ENCODE data around the gene SLX4IP. TPM values are rescaled to one million over a fixed set of nuclear protein-coding genes. Genes with fewer than 3 reads are reported as not detected.

SLX4IP gene
- total RNA-seq, 1 experiment from 2014 or later = 11.1 TPM

DNA sequence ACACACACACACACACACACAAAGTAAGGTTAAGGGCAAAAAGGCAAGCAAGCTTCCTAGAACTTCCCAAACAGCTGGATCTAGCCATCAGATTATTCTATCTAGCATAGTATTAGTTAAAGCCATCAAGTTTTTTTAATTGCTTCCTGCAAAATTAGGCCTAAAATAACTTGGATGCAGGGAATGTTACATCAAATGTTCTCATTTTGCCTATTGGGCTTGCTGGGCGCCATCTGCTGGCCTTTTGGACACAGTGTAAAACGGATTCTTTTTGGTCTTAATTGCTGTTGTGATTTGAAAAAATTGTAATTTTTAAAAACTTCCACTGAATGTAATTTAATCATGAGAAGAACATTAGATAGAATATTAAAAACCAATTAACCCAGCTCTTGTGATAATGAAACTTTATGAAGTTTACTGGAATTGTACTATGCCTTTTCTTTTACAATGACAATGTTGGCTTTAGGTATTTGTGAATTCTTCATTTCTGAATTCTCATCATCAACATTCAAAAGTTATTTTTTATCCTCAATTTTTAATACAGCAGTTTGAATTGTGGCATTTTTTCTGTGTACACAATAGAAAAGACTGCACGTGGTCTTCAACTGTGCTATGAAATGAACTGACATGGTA lies 7.9 kb upstream of the SLX4IP start:
- Histone ChIP-seq H3K4me2 (ENCODE audit: low read length) (no peak overlapping the region), H3K4me1 (ENCODE audit: control insufficient read depth in 1 of 2, insufficient read depth in 2 of 2, low read length in 2 of 2) (peaks cover 0 to 16% of the 10 kb centered on the region in 2 experiments; a peak in 3 of 4 replicates), H2AFZ (ENCODE audit: low read depth, low read length, poor library complexity, severe bottlenecking) (no peak overlapping the region), H3K9me3 (ENCODE audit: control insufficient read depth in 1 of 2, insufficient read depth in 1 of 2, low read depth in 1 of 2, low read length in 2 of 2) (no peaks in the 10 kb centered on the region), H3K79me2 (ENCODE audit: insufficient read depth, low read length) (peaks cover 98% of the 10 kb centered on the region), H3K9me2 (ENCODE audit: insufficient read depth) (no peaks in the 10 kb centered on the region), H3K36me3 (ENCODE audit: control insufficient read depth in 1 of 2, insufficient read depth in 2 of 2, low read length in 2 of 2) (no peaks in the 10 kb centered on the region; a peak in 1 of 4 replicates), H3K27me3 (ENCODE audit: insufficient read depth, low read length) (no peaks in the 10 kb centered on the region), H3K27ac (ENCODE audit: low read depth, low read length) (no peak overlapping the region), H3K9ac (ENCODE audit: low read length) (no peak overlapping the region), H4K20me1 (ENCODE audit: insufficient read depth) (0 out of 2 replicates have a peak, but pooled peaks cover 2% of the 10 kb centered on the region), H3K4me3 (replicated peaks in 1 of 2; ENCODE audit: low read depth in 1 of 2, low read length in 2 of 2) (no peak overlapping the region)
- ATAC-seq = peak; percentile 72
- POLR2A ChIA-PET = no interaction called here
- no peak for DNase-seq (ENCODE audit: low read depth, low spot score)
- CTCF ChIA-PET = interaction anchor here (0.8 to 2.7 kb wide), 5 partner anchors 9 to 810 kb away, joined by 3 to 18 read pairs (median 3); no protein-coding TSS in a partner anchor
- TF ChIP-seq, protein P1, sequence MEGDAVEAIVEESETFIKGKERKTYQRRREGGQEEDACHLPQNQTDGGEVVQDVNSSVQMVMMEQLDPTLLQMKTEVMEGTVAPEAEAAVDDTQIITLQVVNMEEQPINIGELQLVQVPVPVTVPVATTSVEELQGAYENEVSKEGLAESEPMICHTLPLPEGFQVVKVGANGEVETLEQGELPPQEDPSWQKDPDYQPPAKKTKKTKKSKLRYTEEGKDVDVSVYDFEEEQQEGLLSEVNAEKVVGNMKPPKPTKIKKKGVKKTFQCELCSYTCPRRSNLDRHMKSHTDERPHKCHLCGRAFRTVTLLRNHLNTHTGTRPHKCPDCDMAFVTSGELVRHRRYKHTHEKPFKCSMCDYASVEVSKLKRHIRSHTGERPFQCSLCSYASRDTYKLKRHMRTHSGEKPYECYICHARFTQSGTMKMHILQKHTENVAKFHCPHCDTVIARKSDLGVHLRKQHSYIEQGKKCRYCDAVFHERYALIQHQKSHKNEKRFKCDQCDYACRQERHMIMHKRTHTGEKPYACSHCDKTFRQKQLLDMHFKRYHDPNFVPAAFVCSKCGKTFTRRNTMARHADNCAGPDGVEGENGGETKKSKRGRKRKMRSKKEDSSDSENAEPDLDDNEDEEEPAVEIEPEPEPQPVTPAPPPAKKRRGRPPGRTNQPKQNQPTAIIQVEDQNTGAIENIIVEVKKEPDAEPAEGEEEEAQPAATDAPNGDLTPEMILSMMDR (IDR thresholded peaks at IDR 0.05 in 2 of 3, conservative IDR thresholded peaks at IDR 0.05 in 1 of 3; ENCODE audit: borderline replicate concordance in 1 of 3, insufficient read depth in 1 of 3, low read depth in 2 of 3, low read length in 2 of 3) = peak; percentile 43 to 88 (median 78); a peak in 5 of 6 replicates
- TF ChIP-seq SIN3A (IDR thresholded peaks at IDR 0.05; ENCODE audit: low read depth) = no peak
- TF ChIP-seq RAD21 (IDR thresholded peaks at IDR 0.05; ENCODE audit: low read depth) = peak; percentile 54
- TF ChIP-seq YY1 (IDR thresholded peaks at IDR 0.05; ENCODE audit: extremely low read depth, insufficient replicate concordance, low read depth, low read length) = no peak
- TF ChIP-seq CEBPB (IDR thresholded peaks at IDR 0.05; ENCODE audit: low read depth) = no peak
- BruUV-seq (replicated peaks) = no TSS peak
- intact Hi-C loops (cut with micrococcal nuclease) = loop anchor here (1.0 to 5.0 kb wide), 4 partner anchors 111 to 810 kb away; no protein-coding TSS in a partner anchor
- RAD21 ChIA-PET (ENCODE audit: low non-redundant PET in 1 of 2, low total read pairs in 2 of 2, uncharacterized antibody in 2 of 2, unreplicated experiment in 2 of 2) = no interaction called here

DNA sequence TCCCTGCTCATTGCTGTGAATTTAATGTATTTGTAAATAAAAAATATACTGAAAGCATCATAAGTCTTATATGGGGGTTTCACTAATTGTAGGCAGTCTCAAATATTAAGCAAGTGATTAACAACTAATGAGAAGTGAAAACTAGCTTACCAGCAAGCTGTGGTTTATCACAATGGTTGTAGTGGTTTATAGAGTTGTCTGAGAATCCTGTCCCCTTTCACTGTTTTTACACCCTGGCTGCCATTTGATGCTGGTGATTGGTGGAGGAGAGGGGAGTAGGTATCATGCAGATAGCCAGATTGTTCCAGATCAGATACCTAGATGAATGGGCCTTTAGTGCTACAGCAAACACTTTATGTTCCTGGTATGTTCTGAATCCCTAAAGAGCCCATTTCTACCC lies 7.1 kb upstream of the SLX4IP start:
- no peak for ATAC-seq
- Histone ChIP-seq H3K4me1 (ENCODE audit: control insufficient read depth in 1 of 2, insufficient read depth in 2 of 2, low read length in 2 of 2) (peaks cover 3 to 23% of the 10 kb centered on the region in 2 experiments; a peak in 3 of 4 replicates), H3K27me3 (ENCODE audit: insufficient read depth, low read length) (no peaks in the 10 kb centered on the region), H3K9me3 (ENCODE audit: control insufficient read depth in 1 of 2, insufficient read depth in 1 of 2, low read depth in 1 of 2, low read length in 2 of 2) (no peaks in the 10 kb centered on the region), H3K9me2 (ENCODE audit: insufficient read depth) (no peaks in the 10 kb centered on the region), H3K27ac (ENCODE audit: low read depth, low read length) (no peak overlapping the region), H2AFZ (ENCODE audit: low read depth, low read length, poor library complexity, severe bottlenecking) (no peak overlapping the region), H3K36me3 (ENCODE audit: control insufficient read depth in 1 of 2, insufficient read depth in 2 of 2, low read length in 2 of 2) (no peaks in the 10 kb centered on the region; a peak in 1 of 4 replicates), H3K79me2 (ENCODE audit: insufficient read depth, low read length) (peaks cover 99% of the 10 kb centered on the region), H3K4me3 (replicated peaks in 1 of 2; ENCODE audit: low read depth in 1 of 2, low read length in 2 of 2) (no peak overlapping the region), H3K9ac (ENCODE audit: low read length) (no peak overlapping the region), H4K20me1 (ENCODE audit: insufficient read depth) (0 out of 2 replicates have a peak, but pooled peaks cover 2% of the 10 kb centered on the region), H3K4me2 (ENCODE audit: low read length) (no peak overlapping the region)
- intact Hi-C loops (cut with micrococcal nuclease) = loop anchor here (5.0 kb wide), 1 partner anchor 336 kb away; no protein-coding TSS in a partner anchor
- BruUV-seq (replicated peaks) = no TSS peak
- CTCF ChIA-PET = interaction anchor here (1.9 to 2.7 kb wide), 2 partner anchors 8 to 450 kb away, joined by 5 to 18 read pairs; no protein-coding TSS in a partner anchor
- RAD21 ChIA-PET (ENCODE audit: low non-redundant PET in 1 of 2, low total read pairs in 2 of 2, uncharacterized antibody in 2 of 2, unreplicated experiment in 2 of 2) = no interaction called here
- no peak for DNase-seq (ENCODE audit: low read depth, low spot score)
- POLR2A ChIA-PET = interaction anchor here (1.5 kb wide), 1 partner anchor 10 kb away, joined by 5 read pairs; no protein-coding TSS in a partner anchor
- TF ChIP-seq CEBPB (IDR thresholded peaks at IDR 0.05; ENCODE audit: low read depth) (no peak), ATF3 (IDR thresholded peaks at IDR 0.05) (no peak), REST (IDR thresholded peaks at IDR 0.05; ENCODE audit: low read depth) (no peak)

Data from HCT116 (cell line).